ENCODE measurements around the gene SMARCD3.

The SMARCD3 gene

DNA sequence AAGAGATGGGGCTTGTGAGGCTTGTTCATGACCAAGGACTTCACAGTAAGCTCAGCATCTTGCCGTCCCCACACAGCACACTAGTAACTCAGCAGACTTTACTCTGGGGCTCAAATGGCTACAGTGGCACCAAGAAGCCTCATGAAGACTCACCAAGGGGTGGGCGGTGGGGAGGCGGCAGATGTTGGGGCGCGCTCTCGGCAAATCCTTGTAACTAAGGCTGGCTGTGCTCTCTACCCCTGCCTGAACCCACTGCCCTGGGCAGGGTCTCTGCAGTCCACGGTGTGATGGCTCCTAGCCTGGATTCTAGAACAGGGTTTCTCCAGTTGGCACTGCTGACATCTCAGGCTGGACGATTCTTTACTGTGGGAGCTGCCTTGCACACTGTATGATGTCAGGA is 12.4 kb upstream of the SMARCD3 start:
- H3K4me3 ChIP-seq (ENCODE audit: low read length), result no peak overlapping the region
- no peak for TF ChIP-seq ZNF274 (IDR thresholded peaks at IDR 0.05; ENCODE audit: low read depth, low read length)

DNA sequence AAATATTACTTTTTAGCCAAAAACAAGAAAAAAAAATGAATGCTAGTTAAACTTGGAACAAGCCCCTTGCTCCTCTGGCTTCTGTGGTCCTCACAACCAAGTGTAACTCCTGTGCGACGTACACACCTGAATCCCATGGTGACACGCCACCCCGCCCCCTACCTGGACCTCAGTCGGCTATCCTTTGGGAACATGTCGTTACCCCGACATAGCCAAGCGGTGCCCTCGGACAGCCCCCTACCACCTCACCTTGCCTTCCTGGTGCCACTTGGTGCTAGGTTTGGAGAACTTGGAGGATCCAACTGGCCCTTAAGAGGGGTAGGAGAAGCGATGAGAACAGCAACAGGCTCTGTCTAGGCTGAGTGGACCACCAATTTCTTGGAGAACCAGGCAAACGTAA is 12.0 kb upstream of the SMARCD3 start:
- TF ChIP-seq ZNF274 (IDR thresholded peaks at IDR 0.05; ENCODE audit: low read depth, low read length), result no peak
- no peak overlapping the region for H3K4me3 ChIP-seq (ENCODE audit: low read length)

DNA sequence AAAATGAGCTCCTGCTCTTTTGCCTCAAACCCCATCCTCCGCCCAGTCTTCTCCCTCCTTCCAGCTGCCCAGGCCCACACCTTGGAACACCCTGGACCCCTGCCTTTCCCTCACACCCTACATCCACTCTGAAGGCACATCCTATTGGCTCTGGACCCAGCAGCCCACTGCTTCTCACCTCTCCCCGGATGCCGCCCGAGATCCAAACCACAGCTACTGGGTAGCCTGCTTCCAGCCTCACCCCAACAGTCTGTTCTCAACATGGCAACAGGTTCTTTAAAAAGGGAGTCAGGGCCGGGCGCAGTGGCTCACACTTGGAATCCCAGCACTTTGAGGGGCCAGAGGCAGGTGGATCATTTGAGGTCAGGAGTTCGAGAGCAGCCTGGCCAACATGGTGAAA is 9.5 kb upstream of the SMARCD3 start:
- H3K4me3 ChIP-seq (ENCODE audit: low read length), result no peak overlapping the region
- no peak for TF ChIP-seq ZNF274 (IDR thresholded peaks at IDR 0.05; ENCODE audit: low read depth, low read length)

DNA sequence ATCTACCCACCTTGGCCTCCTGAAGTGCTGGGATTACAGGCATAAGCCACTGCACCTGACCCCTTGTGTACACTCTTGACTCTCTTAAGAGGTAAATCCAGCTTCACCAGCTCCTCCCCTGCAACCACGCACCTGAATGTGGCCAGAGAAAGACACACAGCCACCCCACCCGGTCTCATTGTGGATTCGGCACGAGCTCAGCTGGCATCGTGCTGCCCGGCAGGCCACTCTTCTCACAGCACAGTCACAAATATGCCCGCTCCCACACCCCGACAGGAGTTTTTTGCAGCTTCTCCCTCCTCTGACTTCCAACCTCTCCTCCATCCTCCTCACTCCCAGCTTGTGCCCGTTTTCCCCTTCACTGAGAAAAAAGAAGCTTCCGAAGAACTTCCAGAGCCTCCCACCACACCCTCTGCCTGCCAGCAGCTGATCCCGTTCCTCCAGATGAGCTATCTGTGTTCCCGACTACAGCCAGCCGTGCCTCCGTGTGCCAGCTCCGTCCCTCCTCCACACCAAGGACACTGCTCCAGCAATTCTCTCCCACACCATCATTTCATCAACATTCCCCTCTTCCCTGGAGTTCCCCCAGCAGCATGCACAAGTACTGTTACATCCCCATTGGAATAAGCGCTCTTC is 8.0 kb upstream of the SMARCD3 start:
- TF ChIP-seq ZNF274 (IDR thresholded peaks at IDR 0.05; ENCODE audit: low read depth, low read length), result no peak
- H3K4me3 ChIP-seq (ENCODE audit: low read length), result no peak overlapping the region

DNA sequence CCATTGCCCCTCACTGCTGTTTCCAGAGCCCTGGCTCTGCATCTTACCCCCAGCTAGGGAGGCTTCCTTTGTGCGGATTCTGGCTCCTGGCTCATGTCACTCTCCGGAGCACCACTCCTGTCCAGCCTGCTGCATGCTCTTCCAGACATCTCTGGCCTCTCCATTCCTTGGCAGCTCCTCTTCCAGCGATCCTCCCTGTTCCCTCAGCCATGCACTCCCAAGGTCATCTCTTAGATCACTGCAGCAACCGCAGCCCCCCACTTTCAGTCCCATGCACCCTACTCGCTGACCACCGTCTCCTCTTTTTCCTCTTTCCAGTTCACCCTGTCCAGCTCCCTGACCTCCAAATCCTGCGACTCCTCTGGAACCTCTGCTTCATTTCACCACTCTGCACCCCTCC is 6.9 kb upstream of the SMARCD3 start:
- H3K4me3 ChIP-seq (ENCODE audit: low read length), result no peak overlapping the region
- TF ChIP-seq ZNF274 (IDR thresholded peaks at IDR 0.05; ENCODE audit: low read depth, low read length), result no peak

DNA sequence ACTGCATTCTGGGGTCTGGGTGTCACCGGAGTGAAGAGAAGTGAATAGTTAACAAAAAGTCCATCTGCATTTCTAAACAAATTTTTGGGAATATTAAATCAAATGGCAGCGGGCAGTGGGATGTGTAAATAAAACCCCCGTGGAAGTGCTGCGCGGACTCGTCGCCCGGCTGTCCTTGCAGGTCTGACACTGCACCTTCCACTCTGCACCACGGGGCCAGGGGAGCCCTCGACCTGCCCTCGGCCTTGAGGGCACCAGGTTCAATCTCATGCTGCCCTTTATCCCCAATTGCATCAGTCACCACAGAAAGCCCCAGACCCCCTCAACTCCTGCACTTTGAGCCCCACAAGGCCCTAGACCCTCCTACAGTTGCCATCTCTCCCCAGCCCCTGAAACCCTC is 6.4 kb upstream of the SMARCD3 start:
- H3K4me3 ChIP-seq (ENCODE audit: low read length), result no peak overlapping the region
- TF ChIP-seq ZNF274 (IDR thresholded peaks at IDR 0.05; ENCODE audit: low read depth, low read length), result no peak

DNA sequence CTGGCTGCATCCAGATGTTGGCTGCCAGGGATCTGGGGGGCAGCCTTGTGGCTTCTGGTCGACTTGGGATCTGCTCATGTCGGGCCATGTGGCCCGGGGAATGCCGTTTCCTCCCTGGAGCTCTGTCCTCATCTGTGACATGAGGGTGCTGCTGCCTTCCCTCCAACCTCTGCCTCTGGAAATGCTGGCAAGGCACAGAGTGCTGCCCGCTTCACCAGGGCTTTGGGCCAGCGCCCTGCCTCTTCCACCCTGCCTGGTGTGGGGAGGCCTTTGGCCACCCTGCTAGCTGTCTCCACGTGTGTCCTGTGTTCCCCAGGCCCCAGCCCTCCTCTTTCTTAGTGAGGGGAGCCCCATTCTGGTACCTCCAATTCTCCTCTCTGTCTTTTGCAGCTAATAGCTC is 5.8 kb upstream of the SMARCD3 start:
- no peak overlapping the region for H3K4me3 ChIP-seq (ENCODE audit: low read length)
- TF ChIP-seq ZNF274 (IDR thresholded peaks at IDR 0.05; ENCODE audit: low read depth, low read length), result no peak

DNA sequence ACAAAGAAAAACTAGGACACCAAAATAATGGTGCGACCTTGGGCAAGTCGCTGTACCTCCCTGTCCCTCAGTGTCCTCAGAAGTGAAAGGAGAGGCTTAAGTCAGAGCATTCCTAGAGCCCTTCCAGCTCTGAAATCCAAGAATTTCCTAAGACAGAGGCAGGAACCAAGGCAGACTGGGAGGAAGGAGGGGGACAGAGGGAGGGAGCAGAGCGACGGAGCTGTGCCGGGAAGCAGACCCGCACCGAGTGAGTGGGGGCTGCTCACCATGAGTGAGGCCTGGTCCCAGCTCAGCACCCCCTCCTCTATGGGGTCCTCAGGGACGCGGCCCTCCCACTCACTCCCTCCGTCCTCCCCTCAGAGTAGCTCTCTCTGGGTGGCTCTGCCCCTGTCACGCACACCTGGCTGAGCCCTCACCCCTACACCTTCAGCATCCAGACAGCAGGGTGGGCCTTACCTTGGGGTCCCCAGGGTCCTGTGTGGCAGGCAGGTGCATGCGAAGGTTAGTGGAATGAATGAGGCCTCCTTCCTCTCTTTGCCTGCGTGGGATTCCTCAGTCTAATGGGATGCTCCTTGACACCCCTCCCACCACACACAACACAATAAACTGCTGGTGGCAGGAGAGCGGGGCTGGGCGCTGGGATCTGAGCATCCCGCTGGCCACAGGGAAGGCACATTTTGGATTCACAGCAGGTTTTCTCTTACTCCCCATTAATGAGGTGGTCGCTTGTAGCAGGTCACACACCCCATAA is 4.6 kb upstream of the SMARCD3 start:
- no peak for TF ChIP-seq ZNF274 (IDR thresholded peaks at IDR 0.05; ENCODE audit: low read depth, low read length)
- no peak overlapping the region for H3K4me3 ChIP-seq (ENCODE audit: low read length)

DNA sequence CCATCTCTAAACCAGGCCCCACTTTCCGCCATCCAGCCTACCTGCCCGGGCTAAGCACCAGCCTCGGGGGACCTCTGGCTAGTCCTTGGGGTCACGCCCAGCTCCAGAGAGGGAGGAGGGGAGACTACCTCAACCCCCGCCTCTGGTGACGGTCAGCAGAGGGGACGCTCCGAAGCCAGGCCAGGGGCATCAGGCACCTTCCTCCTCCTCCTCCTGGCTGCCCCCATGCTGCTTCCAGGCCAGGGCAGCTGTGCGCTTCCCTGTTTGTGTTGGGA is 4.0 kb upstream of the SMARCD3 start:
- H3K4me3 ChIP-seq (ENCODE audit: low read length), result no peak overlapping the region
- TF ChIP-seq ZNF274 (IDR thresholded peaks at IDR 0.05; ENCODE audit: low read depth, low read length), result no peak

DNA sequence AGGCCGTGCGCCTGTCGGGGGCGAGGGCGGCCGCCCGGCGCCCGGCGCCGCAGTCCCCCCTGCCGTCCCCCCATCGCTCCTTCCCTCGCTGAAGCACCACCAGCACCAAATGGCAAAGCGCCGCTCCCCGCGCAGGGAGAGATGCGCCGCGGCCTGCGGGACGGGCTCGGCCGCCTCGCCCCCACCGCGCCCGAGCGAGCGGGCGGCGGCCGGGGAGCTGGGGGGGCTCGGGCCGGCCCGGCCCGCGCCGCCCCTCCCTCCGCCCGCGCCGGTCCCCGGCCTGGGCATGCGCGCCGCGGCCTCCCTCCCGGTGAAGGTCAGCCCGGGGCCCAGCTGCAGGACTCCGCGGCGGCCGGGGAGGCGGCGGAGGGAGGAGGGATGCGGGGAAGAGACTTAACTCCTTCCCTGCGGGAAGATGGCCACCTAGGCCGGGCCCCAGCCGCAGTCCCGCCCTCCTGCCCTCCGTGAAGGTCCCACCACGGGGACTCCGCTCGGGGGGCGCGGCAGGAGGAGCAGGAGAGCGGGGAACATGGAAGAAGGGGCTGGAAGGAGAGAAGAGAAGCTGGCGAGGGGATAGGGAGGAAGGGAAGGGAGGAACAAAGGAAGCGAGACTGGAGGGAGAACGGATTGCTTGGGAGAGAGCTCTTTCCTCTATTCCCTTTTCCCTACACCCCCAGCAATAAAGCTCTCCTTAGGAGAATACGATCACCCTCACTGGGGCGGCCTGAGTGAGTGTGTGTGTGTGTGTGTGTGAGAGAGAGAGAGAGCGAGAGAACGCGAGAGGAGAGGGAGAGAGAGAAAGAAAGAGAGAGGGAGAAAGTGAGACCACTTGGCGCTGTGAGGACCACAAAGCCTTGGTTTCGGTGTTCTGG is 3.4 kb upstream of the SMARCD3 start:
- TF ChIP-seq ZNF274 (IDR thresholded peaks at IDR 0.05; ENCODE audit: low read depth, low read length), result no peak
- H3K4me3 ChIP-seq (ENCODE audit: low read length), result no peak overlapping the region

DNA sequence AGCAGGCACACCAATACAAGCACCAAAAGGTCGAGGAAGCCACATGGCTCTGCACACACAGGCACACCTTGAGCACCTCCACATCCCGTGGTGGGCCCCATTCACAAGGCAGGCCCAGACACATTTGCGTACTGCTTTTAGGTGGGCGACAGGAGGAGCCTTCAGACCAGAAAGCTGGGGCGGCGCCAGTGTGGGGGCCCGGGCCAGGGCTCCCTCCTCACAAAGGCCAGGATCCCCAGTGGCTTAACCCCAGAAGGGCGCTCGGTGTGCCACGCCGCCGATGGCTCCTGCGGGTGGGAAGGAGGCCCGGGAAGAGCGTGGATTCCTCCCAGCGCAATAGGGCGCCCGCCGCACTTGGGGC is 2.8 kb upstream of the SMARCD3 start:
- H3K4me3 ChIP-seq (ENCODE audit: low read length), result no peak overlapping the region
- no peak for TF ChIP-seq ZNF274 (IDR thresholded peaks at IDR 0.05; ENCODE audit: low read depth, low read length)

DNA sequence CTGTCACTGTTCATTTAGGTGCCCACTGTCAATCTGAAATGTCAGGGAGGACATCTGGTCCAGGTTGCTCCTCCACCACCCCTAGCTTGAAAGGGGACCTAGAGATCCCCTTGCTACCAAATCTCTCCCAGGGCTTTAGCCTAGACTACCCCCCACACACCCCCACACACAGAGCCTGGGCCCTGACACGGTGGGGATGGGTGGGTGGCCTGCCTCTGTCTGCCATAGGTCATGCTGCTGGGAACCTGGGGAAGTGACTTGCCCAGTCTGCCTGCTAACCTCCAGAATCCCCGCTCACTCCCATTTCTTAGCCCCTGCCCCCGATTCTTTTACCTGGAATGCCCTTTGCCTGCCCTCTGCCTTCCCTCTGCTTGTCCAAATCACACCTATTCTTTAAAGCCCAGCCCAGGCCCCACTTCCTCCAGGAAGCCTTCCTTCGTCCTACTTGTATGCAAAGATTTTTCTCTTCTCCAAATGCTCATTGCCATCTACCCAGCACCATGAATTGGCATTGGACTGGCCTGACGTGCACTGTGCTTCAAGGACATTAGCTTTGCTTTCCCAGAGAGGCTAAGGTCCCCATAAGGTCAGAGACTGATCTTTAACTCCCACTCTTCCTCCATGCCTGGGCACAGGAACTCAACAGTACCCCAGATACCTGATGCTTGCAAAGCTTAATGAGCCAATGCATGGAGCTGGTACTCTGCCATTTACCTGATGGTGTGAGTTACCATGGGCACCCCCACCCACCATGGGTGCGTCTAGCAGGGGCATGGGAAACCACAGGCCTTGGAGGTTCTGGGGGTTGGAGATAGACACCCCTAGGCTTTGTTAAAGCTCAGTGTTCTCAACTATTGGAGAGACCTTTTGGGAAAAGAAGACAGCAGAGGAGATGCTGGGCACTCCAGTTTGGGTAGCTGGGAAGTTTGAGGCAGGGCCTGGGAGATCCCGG is 2.0 kb upstream of the SMARCD3 start:
- H3K4me3 ChIP-seq (ENCODE audit: low read length), result no peak overlapping the region
- no peak for TF ChIP-seq ZNF274 (IDR thresholded peaks at IDR 0.05; ENCODE audit: low read depth, low read length)

DNA sequence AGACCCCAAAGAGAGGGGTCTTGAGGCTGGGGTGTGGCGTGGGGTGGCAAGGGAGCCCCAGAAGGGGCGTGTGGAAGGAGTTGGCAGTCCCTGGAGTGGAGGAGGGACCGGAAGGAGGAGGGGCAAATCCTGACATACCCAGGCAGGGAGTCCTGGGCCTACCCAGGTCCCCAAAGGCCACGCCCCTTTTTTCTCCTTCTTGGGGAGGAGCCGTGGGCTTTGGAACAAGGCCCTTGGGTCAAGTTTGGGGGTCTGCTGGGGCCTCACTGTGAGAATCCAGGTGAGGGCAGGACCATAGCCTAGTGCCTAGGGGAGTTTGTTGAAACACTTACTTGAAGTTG is 1.2 kb upstream of the SMARCD3 start:
- TF ChIP-seq ZNF274 (IDR thresholded peaks at IDR 0.05; ENCODE audit: low read depth, low read length), result no peak
- no peak overlapping the region for H3K4me3 ChIP-seq (ENCODE audit: low read length)

DNA sequence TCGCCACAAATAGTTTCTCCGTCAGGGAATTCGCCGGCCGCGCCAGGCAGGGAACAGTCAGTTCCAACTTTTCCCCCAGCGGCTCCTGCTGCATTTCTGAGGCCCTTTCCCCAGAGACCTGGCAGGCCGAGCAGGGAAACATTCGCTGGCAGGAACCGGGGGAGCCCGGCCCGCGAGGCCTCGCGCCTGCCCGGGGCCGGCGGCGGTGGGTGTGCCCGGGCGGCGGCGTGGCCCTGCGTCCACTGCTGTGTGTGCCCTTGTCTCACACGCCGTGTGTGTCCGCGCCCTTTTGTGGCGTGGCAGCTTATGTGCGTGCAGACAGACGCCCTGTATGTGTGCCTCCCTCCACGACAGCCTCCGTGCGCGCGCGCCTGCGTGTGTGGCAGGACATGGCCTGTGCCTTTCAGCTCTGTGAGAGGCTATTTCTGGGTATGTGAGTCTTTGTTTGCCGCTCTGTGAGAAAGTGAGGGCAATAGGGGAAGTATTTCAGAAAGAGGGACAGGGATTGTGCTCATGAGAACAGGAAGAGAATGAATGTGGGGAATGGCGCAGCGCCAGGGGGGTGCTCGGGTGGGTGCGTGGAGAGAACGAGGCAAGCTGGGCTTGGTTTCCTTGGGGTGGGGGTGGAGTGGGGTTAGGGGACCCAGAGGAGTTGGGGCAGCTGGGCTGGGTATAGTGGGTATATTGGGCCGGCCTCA is 689 bp upstream of the SMARCD3 start:
- no peak overlapping the region for H3K4me3 ChIP-seq (ENCODE audit: low read length)

More for the DNA sequence above, 689 bp upstream of the SMARCD3 start:
- TF ChIP-seq ZNF274 (IDR thresholded peaks at IDR 0.05; ENCODE audit: low read depth, low read length), result no peak
